ENCODE measurements around the gene BICD1.

BICD1 gene

GRCh38 chr12:32104572-32105355 lies 1.9 kb upstream of the BICD1 start:
- DNase-seq, result no peak

GRCh38 chr12:32105986-32106516 lies 596 bp upstream of the BICD1 start:
- DNase-seq, result no peak

GRCh38 chr12:32107359-32108267 lies 966 bp downstream of the BICD1 start:
- no peak for DNase-seq

- no peak for DNase-seq
These were observed 2.1 kb downstream of the BICD1 start for GRCh38 chr12:32108787-32109186.

GRCh38 chr12:32110417-32110816 lies 3.8 kb downstream of the BICD1 start:
- no peak for DNase-seq

GRCh38 chr12:32110942-32111341 lies 4.3 kb downstream of the BICD1 start:
- DNase-seq, result no peak

- no peak for DNase-seq
These were observed 8.9 kb downstream of the BICD1 start for GRCh38 chr12:32115404-32116104.

GRCh38 chr12:32116897-32117296 lies 10.2 kb downstream of the BICD1 start:
- no peak for DNase-seq

GRCh38 chr12:32117316-32117715 lies 10.7 kb downstream of the BICD1 start:
- no peak for DNase-seq

- DNase-seq, result no peak
These were observed 12.2 kb downstream of the BICD1 start for GRCh38 chr12:32118806-32119205.

- DNase-seq, result no peak
These were observed 13.8 kb downstream of the BICD1 start for GRCh38 chr12:32120419-32120818.

GRCh38 chr12:32124637-32125036 lies 18.0 kb downstream of the BICD1 start:
- no peak for DNase-seq

- no peak for DNase-seq
These were observed 18.9 kb downstream of the BICD1 start for GRCh38 chr12:32125455-32126084.

GRCh38 chr12:32126720-32127119 lies 20.1 kb downstream of the BICD1 start:
- DNase-seq, result no peak

- no peak for DNase-seq
These were observed 25.0 kb downstream of the BICD1 start for GRCh38 chr12:32131666-32132065.

- DNase-seq, result no peak
These were observed 27.6 kb downstream of the BICD1 start for GRCh38 chr12:32134101-32134888.

- DNase-seq, result no peak
These were observed 29.3 kb downstream of the BICD1 start for GRCh38 chr12:32135967-32136366.

- DNase-seq, result no peak
These were observed 29.8 kb downstream of the BICD1 start for GRCh38 chr12:32136404-32136803.

GRCh38 chr12:32139064-32139421 lies 32.4 kb downstream of the BICD1 start:
- DNase-seq, result no peak

- DNase-seq, result no peak
These were observed 34.2 kb downstream of the BICD1 start for GRCh38 chr12:32140877-32141276.

- DNase-seq, result no peak
These were observed 38.4 kb downstream of the BICD1 start for GRCh38 chr12:32145096-32145495.

Data from activated gamma-delta T cell (primary cell).